ENCODE data around the gene CTU2. TPM values are rescaled to one million over a fixed set of nuclear protein-coding genes. Genes with fewer than 3 reads are reported as not detected.
A peak's percentile ranks its signal among the peaks of the same experiment; 100 is the strongest.

Gene CTU2
- total and polyA plus RNA-seq, 2 of the 4 experiments (the other 2 are of a cell fraction), result 12.9 to 18.4 TPM

DNA sequence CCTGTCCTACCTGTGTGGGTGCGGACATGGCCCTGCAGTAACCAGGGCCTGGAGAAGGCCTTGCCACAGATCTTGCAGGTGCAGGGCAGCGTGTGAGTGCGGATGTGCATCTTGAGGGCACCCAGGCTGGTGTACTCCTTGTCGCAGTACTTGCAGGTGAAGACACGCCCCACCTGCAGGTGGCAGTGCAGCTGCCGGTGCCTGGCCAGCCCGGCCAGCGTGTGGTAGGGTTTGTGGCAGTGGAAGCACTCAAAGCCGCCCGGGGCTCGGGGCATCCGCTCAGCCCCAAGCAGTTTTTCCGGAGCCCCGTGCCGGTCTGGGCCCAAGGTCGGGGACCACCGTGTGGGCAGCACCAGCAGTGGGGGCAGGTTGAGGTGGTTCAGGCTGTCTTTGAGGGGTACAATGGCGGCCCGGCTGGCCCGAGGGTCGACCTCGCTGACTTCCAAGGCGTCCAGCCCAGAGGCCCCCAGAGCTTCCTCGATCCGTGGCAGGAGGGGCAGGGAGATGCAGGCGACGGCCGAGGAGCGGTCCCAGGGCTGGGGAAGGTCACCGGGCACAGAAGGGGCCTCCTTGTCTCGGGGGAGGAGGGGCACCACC lies 25.1 kb upstream of the CTU2 start:
- Histone ChIP-seq H2AFZ (replicated peaks; ENCODE audit: low read length, poor library complexity) (peak overlapping the region; percentile 14), H3K4me1 (ENCODE audit: control insufficient read depth, insufficient read depth, low read length) (peaks cover 7% of the 10 kb centered on the region; the same call in 1 of the 2 replicates), H2AK9ac (replicated peaks; ENCODE audit: low read depth, low read length, poor library complexity) (peak overlapping the region; percentile 50), H2BK120ac (ENCODE audit: low read depth, low read length) (no peak overlapping the region), H3K4ac (ENCODE audit: low read depth, low read length) (no peak overlapping the region), H4K8ac (ENCODE audit: low read depth in 2 of 2, low read length in 2 of 2) (no peak overlapping the region), H2BK20ac (ENCODE audit: low read depth, low read length) (no peak overlapping the region), H2BK15ac (ENCODE audit: low read depth, low read length) (no peak overlapping the region), H3K18ac (ENCODE audit: low read depth, low read length) (no peak overlapping the region), H3K14ac (replicated peaks; ENCODE audit: low read depth, low read length) (no peak overlapping the region), H4K5ac (ENCODE audit: low read depth, low read length) (no peak overlapping the region), H3K9me1 (ENCODE audit: insufficient read depth, low read length) (no peaks in the 10 kb centered on the region), H4K20me1 (ENCODE audit: insufficient read depth, low read length) (0 out of 2 replicates have a peak, but pooled peaks cover 9% of the 10 kb centered on the region), H4K91ac (ENCODE audit: insufficient read depth, low read depth, low read length) (no peak overlapping the region), H3K36me3 (ENCODE audit: control insufficient read depth, insufficient read depth, low read length) (no peaks in the 10 kb centered on the region; the same call in 1 of the 2 replicates), H3K4me2 (ENCODE audit: low read depth, low read length) (no peak overlapping the region), H3K56ac (ENCODE audit: extremely low read depth, insufficient read depth, low read length) (no peak overlapping the region), H2AK5ac (ENCODE audit: low read depth, low read length) (no peak overlapping the region), H3K23ac (ENCODE audit: low read depth, low read length) (no peak overlapping the region), H3K27ac (ENCODE audit: insufficient read depth, low read length) (no peak overlapping the region), H3K9ac (ENCODE audit: low read depth, low read length) (no peak overlapping the region), H3K4me3 (ENCODE audit: insufficient read depth, low read depth, low read length) (no peak overlapping the region), H3K27me3 (ENCODE audit: control insufficient read depth, insufficient read depth, low read length) (peaks cover 6% of the 10 kb centered on the region; the same call in 1 of the 2 replicates), H3K9me3 (ENCODE audit: control insufficient read depth, insufficient read depth, low read length) (no peaks in the 10 kb centered on the region), H2BK5ac (ENCODE audit: low read depth, low read length, poor library complexity, severe bottlenecking) (no peak overlapping the region), H3K79me1 (ENCODE audit: low read depth in 1 of 2, low read length in 2 of 2) (no peaks in the 10 kb centered on the region)
- dilution Hi-C loops (cut with HindIII; ENCODE audit: low sequenced_read_pairs, unreplicated experiment), result no loop called here
- BruUV-seq (replicated peaks), result no TSS peak
- 73% methylated on average over 5 of the region's 31 CpGs; no CpG with 5 or more reads in 1 of the 2 experiments for WGBS, 2 experiments (ENCODE audit: extremely low coverage in 2 of 2, insufficient read length in 1 of 2)
- ATAC-seq (ENCODE audit: low read depth) (no peak), DNase-seq (no peak)
- ChIA-PET CTCF (no interaction called here), POLR2A (ENCODE audit: unreplicated experiment) (no interaction called here)
- in situ Hi-C loops (cut with MboI; ENCODE audit: low sequenced_read_pairs), result no loop called here
- intact Hi-C loops (cut with micrococcal nuclease), result no loop called here
- TF ChIP-seq CHD1 (IDR thresholded peaks at IDR 0.05; ENCODE audit: low read depth, low read length) (no peak), NFE2L2 (IDR thresholded peaks at IDR 0.05; ENCODE audit: low read depth, low read length) (no peak), POLR2A (IDR thresholded peaks at IDR 0.05; ENCODE audit: low read depth, low read length) (no peak), MAZ (IDR thresholded peaks at IDR 0.05; ENCODE audit: borderline replicate concordance, low read depth, low read length) (no peak), MXI1 (IDR thresholded peaks at IDR 0.05; ENCODE audit: borderline replicate concordance, low read depth, low read length) (no peak), RFX5 (IDR thresholded peaks at IDR 0.05; ENCODE audit: low read depth, low read length) (no peak), SMC3 (IDR thresholded peaks at IDR 0.05; ENCODE audit: low read depth, low read length) (no peak), FOS (IDR thresholded peaks at IDR 0.05; ENCODE audit: low read depth, low read length) (no peak), BHLHE40 (IDR thresholded peaks at IDR 0.05; ENCODE audit: low read depth, low read length) (no peak), MAFK (IDR thresholded peaks at IDR 0.05; ENCODE audit: low read depth, low read length) (no peak), RAD21 (IDR thresholded peaks at IDR 0.05; ENCODE audit: low read length) (no peak), RCOR1 (IDR thresholded peaks at IDR 0.05; ENCODE audit: insufficient replicate concordance, low read length) (no peak), CEBPB (IDR thresholded peaks at IDR 0.05; ENCODE audit: low read depth, low read length) (no peak)
- TF ChIP-seq, protein P1, sequence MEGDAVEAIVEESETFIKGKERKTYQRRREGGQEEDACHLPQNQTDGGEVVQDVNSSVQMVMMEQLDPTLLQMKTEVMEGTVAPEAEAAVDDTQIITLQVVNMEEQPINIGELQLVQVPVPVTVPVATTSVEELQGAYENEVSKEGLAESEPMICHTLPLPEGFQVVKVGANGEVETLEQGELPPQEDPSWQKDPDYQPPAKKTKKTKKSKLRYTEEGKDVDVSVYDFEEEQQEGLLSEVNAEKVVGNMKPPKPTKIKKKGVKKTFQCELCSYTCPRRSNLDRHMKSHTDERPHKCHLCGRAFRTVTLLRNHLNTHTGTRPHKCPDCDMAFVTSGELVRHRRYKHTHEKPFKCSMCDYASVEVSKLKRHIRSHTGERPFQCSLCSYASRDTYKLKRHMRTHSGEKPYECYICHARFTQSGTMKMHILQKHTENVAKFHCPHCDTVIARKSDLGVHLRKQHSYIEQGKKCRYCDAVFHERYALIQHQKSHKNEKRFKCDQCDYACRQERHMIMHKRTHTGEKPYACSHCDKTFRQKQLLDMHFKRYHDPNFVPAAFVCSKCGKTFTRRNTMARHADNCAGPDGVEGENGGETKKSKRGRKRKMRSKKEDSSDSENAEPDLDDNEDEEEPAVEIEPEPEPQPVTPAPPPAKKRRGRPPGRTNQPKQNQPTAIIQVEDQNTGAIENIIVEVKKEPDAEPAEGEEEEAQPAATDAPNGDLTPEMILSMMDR (conservative IDR thresholded peaks at IDR 0.05; ENCODE audit: low read depth, low read length), result no peak
- TF ChIP-seq, protein P2, sequence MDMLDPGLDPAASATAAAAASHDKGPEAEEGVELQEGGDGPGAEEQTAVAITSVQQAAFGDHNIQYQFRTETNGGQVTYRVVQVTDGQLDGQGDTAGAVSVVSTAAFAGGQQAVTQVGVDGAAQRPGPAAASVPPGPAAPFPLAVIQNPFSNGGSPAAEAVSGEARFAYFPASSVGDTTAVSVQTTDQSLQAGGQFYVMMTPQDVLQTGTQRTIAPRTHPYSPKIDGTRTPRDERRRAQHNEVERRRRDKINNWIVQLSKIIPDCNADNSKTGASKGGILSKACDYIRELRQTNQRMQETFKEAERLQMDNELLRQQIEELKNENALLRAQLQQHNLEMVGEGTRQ (IDR thresholded peaks at IDR 0.05; ENCODE audit: low read depth, low read length), result no peak
- TF ChIP-seq, protein P3, sequence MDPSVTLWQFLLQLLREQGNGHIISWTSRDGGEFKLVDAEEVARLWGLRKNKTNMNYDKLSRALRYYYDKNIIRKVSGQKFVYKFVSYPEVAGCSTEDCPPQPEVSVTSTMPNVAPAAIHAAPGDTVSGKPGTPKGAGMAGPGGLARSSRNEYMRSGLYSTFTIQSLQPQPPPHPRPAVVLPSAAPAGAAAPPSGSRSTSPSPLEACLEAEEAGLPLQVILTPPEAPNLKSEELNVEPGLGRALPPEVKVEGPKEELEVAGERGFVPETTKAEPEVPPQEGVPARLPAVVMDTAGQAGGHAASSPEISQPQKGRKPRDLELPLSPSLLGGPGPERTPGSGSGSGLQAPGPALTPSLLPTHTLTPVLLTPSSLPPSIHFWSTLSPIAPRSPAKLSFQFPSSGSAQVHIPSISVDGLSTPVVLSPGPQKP (IDR thresholded peaks at IDR 0.05; ENCODE audit: borderline replicate concordance, low read depth, low read length), result no peak

Measured in IMR-90 (cell line).